GM15510 (cell line): ENCODE data around the gene RIMBP3B.
"Not testable (repeated sequence)": the region's sequence is repeated elsewhere in the genome, so short reads cannot be mapped to it uniquely, and the experiment has no call there.

Source experiments
- POLR2A ChIP-seq: IDR thresholded peaks from 3 replicates; pipeline ENCODE4 v1.6.1; 2011; ENCODE audit warnings: borderline replicate concordance; ENCODE audit not compliant: insufficient read length; ENCODE audit errors: extremely low read depth

RIMBP3B gene

GRCh38 chr22:21383701-21384467, at the start of gene RIMBP3B:
TSS of gene RIMBP3B (plus strand) at chr22:21383751. CDS start at chr22:21383859, 108 bp downstream.
- TF ChIP-seq POLR2A, result not testable (repeated sequence)

- not testable (repeated sequence) for TF ChIP-seq POLR2A
Observed at GRCh38 chr22:21417227-21417746, 33.7 kb downstream of the RIMBP3B start, which contains the start of gene HIC2. TSS of gene HIC2 (plus strand) at chr22:21417371. CDS start at chr22:21442832, 25,461 bp downstream.
